IgD-negative memory B cell (primary cell): Measurements from ENCODE around the gene CCL7. TPM values are rescaled to one million over a fixed set of nuclear protein-coding genes. Genes with fewer than 3 reads are reported as not detected.

ENCODE experiments used
- H3K27ac Mint-ChIP-seq, 3 donors: one replicate each; pipeline ENCODE4 v1.8.0; 2020 to 2022; ENCODE audit warnings: mild to moderate bottlenecking in 3 of 3, mixed read lengths in 3 of 3, moderate library complexity in 1 of 3
- H3K27me3 Mint-ChIP-seq: one replicate; pipeline ENCODE4 v1.8.0; 2021; ENCODE audit warnings: mixed read lengths
- H3K36me3 Mint-ChIP-seq: one replicate; pipeline ENCODE4 v1.8.0; 2020; ENCODE audit warnings: mild to moderate bottlenecking, mixed read lengths
- H3K4me1 Mint-ChIP-seq, 3 donors: one replicate each; pipeline ENCODE4 v1.8.0; 2020 to 2022; ENCODE audit warnings: mixed read lengths in 3 of 3, mild to moderate bottlenecking in 1 of 3
- H3K4me3 Mint-ChIP-seq, 4 donors: one replicate each; pipeline ENCODE4 v1.8.0; 2020 to 2022; ENCODE audit warnings: mild to moderate bottlenecking in 4 of 4, mixed read lengths in 4 of 4, moderate library complexity in 3 of 4
- H3K9me3 Mint-ChIP-seq, 3 donors: one replicate each; pipeline ENCODE4 v1.8.0; 2020 to 2021; ENCODE audit warnings: mixed read lengths in 3 of 3, mild to moderate bottlenecking in 1 of 3
- polyA plus RNA-seq: library from polyadenylated mRNA; unstranded; fragments of 300-500 nt; fragmentation: Illumina TruSeq; gene quantifications from one replicate; pipeline ENCODE4 v1.2.3, GENCODE V29; 2021

The CCL7 gene
- polyA plus RNA-seq, 1 donor from 2014 or later: not detected

DNA sequence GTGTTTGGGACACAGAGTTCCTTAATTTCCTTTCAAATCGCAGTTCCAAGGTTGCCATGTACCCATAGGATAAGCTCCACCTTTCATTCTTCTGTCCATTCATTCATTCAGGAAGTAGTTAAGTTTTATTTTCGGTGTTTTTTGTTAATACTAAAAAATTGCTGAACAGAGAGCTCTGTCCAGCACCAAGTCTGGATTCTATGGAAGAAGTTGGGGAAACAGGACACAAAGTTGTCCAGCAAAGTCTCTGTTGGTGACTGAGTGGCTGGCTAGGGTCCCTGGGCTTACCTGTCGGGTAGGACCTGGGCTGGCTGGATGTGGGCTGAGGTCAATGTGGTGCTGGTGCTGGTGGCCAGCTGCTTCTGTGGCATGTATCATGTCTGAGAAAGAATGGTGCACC lies 32.6 kb upstream of the CCL7 start:
- no peak overlapping the region for H3K4me3 Mint-ChIP-seq
- H3K27ac Mint-ChIP-seq: no peak overlapping the region
- H3K27me3 Mint-ChIP-seq: peaks cover 6% of the 10 kb centered on the region
- H3K9me3 Mint-ChIP-seq: no peaks in the 10 kb centered on the region
- H3K4me1 Mint-ChIP-seq: peaks cover 2 to 7% (median 2%) of the 10 kb centered on the region in 3 donors
- H3K36me3 Mint-ChIP-seq: no peaks in the 10 kb centered on the region

DNA sequence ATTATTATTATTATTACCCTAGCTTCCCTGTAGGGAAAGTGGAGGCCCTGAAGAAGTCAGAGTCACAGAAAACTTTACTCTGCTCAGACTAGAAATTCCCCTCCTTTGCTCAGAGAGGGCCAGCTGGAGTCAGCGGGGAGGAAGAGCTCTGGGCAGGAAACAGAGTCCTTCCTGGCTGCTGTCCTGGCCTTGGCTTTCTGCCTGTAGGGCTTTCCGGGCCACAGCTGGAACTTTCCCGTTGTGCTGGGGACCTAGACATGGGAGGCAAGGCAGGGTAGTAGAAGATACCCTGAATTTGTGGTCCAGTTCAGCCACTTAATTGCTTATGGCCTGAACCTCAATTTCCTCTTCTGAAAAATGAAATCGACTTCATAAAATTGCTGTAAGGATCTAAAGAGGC lies 29.0 kb upstream of the CCL7 start:
- Mint-ChIP-seq H3K9me3 (no peaks in the 10 kb centered on the region), H3K27ac (no peak overlapping the region), H3K4me1 (peaks cover 6 to 13% (median 8%) of the 10 kb centered on the region in 3 donors), H3K27me3 (peaks cover 1% of the 10 kb centered on the region), H3K4me3 (no peak overlapping the region), H3K36me3 (no peaks in the 10 kb centered on the region)

DNA sequence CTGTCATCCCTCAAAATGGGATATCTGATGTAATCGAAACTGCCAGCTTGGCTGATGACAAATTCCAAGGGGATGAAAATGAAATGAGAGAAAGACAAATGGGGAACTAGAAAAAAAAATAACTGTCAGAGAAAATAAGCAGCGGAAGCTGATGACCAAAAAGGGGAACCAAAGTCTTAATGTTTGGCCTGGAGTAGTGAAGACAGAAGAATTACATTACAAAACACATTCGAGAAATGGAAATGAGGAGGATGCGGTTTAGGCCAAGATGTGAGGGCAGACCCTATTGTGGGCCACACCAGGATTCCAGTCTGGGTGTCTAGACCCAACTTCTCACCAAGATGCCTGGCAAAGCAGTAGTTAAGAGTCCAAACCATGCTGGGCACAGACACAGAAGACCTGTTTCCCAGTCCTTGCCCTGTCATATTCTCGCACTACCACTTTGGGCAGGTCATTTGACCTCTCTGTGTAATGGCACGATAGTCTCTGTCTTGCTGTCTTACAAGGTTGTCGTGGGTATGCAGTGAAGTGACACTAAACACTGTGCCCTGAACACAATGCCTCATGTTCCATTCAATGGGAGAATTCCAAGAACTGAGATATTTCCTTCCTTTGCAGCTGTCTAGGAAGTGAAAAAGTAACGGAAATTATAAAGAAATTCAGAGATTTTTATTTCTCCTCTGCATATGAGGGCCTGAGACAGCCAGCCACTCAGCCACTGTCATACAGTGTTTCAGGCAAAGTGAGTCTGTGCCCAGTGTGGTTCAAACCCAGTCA lies 27.2 kb upstream of the CCL7 start:
- Mint-ChIP-seq H3K9me3 (no peaks in the 10 kb centered on the region), H3K4me1 (peaks cover 6 to 13% (median 6%) of the 10 kb centered on the region in 3 donors), H3K4me3 (peak overlapping the region in 2 of 4 donors; percentile 0 to 59), H3K27me3 (peaks cover 8% of the 10 kb centered on the region), H3K27ac (no peak overlapping the region), H3K36me3 (no peaks in the 10 kb centered on the region)

DNA sequence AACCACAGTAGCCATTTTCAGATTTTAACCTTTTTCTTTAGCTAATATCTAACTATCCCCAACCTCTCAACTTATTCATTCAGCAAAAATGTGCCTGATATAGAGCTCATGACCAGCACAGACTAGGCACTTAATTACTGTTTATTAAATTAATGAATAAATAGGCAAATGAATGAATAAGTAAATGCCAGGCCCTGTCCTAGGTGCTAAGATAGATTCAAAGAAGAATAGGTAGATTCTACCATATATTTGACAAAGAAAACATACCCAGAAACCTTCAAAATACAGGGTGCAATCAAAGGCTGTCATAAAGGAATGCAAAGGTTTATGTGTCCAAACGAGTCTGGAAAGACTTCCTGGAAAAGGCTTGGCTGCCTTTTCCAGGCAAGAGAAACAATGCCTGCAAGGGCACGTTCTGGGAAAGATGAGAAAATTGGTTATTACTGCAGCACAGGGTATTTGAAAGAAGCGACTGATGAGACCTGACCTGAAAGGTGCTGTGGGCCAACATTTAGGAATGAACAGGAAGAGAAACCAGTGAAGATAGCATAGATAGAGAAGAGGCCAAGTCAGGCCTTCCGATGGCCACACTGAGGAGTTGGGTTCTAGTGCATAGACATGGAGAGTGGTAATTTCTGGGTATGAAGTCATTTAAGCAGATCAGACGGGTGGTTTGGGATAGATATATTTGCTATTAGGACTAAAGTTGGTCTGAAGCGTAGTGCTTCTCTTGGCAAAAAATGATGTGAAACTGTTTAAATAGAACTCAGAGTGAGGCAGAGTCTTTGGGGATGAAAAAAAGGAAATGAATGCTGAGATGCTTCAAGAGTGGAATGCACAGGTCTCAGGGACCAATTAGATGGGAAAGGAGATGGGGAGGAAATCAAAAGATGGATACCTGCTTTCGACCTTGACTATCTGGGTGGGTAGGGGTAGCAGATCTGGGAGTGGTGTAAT lies 26.4 kb upstream of the CCL7 start:
- H3K36me3 Mint-ChIP-seq: no peaks in the 10 kb centered on the region
- H3K4me3 Mint-ChIP-seq: no peak overlapping the region
- H3K27me3 Mint-ChIP-seq: peaks cover 10% of the 10 kb centered on the region
- H3K9me3 Mint-ChIP-seq: no peaks in the 10 kb centered on the region
- H3K27ac Mint-ChIP-seq: no peak overlapping the region
- peaks cover 6 to 13% (median 6%) of the 10 kb centered on the region in 3 donors for H3K4me1 Mint-ChIP-seq

DNA sequence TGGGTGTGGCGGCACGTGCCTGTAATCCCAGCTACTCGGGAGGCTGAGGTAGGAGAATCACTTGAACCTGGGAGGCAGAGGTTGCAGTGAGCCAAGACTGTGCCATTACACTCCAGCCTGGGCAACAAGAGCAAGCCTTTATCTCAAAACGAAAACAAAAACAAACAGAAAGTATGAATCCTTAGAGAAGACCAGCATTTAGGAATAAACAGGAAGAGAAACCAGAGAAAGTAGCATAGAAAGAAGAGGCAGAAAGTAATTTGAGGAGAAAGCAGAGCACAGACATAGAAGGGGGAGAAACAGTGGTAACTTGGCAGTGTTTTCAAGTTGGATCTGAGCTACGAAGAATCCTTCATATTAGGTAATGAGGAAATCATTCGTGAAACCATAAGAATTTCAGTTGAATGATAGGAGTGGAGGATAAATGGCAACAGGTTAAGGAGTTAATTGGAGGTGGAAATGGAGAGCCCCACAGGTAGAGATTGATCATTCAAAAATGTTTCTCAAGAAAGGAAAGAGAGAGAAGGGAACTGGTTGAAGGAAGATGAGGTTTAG lies 24.6 kb upstream of the CCL7 start:
- Mint-ChIP-seq H3K36me3 (no peaks in the 10 kb centered on the region), H3K4me3 (no peak overlapping the region), H3K27ac (no peak overlapping the region), H3K4me1 (peaks cover 6 to 13% (median 6%) of the 10 kb centered on the region in 3 donors), H3K9me3 (no peaks in the 10 kb centered on the region), H3K27me3 (peaks cover 10% of the 10 kb centered on the region)

DNA sequence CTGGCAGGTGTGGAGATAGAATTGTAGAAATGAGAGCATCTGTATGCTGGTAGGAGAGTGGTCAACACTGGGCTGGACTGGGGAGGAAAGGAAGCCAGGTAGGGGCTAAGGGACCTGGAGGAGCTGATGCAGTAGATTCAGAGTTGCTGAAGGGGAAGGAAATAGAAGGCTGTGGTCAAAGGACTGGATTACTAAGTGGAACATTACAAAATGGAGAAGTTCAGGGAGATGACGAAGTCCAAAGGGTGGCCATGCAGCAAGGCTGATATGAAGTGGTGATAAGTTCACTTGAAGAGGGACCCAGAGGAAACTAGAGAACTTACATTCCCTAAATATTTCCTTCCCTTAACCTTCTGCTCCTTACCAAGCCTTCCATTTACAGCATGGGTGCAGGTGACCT lies 23.6 kb upstream of the CCL7 start:
- Mint-ChIP-seq H3K27ac (no peak overlapping the region), H3K4me3 (no peak overlapping the region)

DNA sequence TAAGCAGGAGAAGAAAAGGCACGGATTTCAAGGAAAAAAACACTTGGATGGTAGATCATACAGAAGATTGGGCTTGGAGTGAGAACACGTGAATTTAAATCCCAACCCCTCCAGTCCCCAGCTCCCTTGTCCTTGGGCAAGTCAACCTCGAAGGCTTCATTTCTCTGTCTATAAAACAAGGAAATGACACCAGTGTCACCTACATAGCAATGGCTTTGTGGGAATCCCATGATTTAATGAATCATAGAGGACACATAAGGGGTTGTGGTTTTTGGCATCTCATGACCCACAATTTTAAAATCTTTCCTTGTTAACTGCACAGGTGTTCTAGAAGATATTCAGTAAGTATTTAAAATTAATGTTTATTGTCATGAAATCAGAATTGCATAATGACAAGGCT lies 23.1 kb upstream of the CCL7 start:
- Mint-ChIP-seq H3K4me3 (no peak overlapping the region), H3K36me3 (no peaks in the 10 kb centered on the region), H3K9me3 (no peaks in the 10 kb centered on the region), H3K27me3 (peaks cover 11% of the 10 kb centered on the region), H3K4me1 (peaks cover 6 to 15% (median 6%) of the 10 kb centered on the region in 3 donors), H3K27ac (no peak overlapping the region)

More for the DNA sequence above, 23.6 kb upstream of the CCL7 start:
- Mint-ChIP-seq H3K27me3 (peaks cover 10% of the 10 kb centered on the region), H3K36me3 (no peaks in the 10 kb centered on the region), H3K4me1 (peaks cover 6 to 15% (median 6%) of the 10 kb centered on the region in 3 donors), H3K9me3 (no peaks in the 10 kb centered on the region)

DNA sequence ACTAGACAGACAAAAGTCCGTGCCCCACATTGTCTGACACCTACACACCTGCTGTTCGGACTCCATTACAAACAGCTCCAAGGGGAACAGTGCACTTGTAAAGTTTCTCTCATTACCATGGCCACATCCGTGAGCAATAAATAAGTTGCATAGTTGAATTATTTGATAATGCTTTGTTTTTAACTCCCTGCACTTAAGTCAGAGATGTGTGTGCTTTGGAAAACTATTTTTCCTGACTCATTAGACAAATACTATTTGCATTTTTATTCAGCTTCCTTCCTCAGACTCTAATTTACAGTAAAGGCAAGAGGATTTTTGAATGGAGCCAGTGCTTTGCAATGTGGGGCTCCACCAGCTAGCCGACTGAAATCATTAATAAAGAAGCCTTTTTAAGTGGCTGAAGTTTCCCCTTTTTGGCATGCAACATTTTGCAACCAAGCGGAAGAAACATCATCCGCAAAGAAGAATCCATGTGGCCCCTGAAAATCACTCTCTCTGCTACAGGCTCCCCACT lies 21.5 kb upstream of the CCL7 start:
- no peaks in the 10 kb centered on the region for H3K36me3 Mint-ChIP-seq

DNA sequence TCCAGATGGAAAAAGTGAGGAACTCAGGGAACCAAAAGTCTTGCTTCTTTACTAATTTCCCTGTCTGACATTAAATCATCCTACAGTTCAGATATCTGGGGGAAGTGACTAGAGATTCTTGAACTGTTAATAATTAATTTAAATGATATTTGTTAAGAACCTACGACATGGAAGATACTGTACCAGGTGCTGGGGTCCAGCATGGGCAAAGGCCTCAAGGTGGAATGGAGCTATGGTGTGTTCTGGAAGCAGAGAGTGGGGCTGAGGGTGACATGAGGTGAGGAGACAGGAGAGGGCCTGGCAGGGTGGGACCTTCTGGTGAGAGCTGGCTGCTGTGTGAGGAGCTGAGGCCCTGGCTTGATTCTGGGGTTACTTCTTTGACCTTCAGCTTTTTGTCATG lies 21.0 kb upstream of the CCL7 start:
- H3K27me3 Mint-ChIP-seq: peaks cover 16% of the 10 kb centered on the region
- no peak overlapping the region for H3K27ac Mint-ChIP-seq
- no peaks in the 10 kb centered on the region for H3K9me3 Mint-ChIP-seq
- H3K4me3 Mint-ChIP-seq: no peak overlapping the region
- H3K4me1 Mint-ChIP-seq: peaks cover 0 to 8% (median 2%) of the 10 kb centered on the region in 3 donors
- H3K36me3 Mint-ChIP-seq: no peaks in the 10 kb centered on the region

More for the DNA sequence above, 21.5 kb upstream of the CCL7 start:
- Mint-ChIP-seq H3K4me1 (peaks cover 0 to 8% (median 2%) of the 10 kb centered on the region in 3 donors), H3K9me3 (no peaks in the 10 kb centered on the region), H3K4me3 (no peak overlapping the region), H3K27me3 (peaks cover 16% of the 10 kb centered on the region), H3K27ac (no peak overlapping the region)

DNA sequence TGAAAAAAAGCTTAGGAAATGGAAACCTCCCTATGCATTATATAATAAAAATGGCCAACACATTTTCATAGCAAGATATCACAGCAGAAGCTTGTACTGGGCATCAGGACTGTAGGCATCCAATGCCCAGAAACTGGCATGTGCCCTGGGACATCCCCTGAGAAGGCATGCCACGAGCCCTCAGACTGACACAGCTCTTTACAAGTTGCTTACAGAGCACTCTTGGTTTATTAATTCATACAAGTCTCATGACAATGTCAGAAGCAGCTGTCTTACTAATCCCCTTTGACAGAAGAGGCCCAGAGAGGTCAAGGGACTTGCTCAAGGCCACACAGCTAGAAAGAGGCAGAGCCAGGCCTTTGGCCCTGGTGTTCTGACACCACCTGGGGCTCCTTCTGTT lies 20.5 kb upstream of the CCL7 start:
- Mint-ChIP-seq H3K4me3 (no peak overlapping the region), H3K4me1 (peaks cover 0 to 8% (median 2%) of the 10 kb centered on the region in 3 donors), H3K9me3 (no peaks in the 10 kb centered on the region), H3K27me3 (peaks cover 16% of the 10 kb centered on the region), H3K36me3 (no peaks in the 10 kb centered on the region), H3K27ac (no peak overlapping the region)

DNA sequence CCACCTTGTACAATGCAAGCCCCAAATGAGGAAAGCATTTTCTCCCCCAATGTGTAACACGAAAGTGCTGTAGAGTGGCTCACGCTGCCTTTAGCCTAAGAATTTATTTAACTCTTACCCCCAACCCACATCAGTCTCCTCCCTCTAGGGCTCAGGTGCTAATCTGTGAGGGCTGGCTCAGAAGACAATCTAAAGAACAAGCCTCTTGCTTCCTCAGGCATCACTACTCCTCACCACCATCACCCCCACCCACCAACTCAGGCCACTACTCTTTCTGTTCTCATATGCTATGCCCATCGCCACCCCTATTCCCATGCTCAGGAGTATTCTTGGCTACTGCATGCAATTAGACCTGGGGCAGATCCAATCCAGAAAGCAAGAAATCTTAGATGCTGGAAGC lies 18.8 kb upstream of the CCL7 start:
- Mint-ChIP-seq H3K36me3 (no peaks in the 10 kb centered on the region), H3K4me3 (no peak overlapping the region), H3K27me3 (peaks cover 20% of the 10 kb centered on the region), H3K4me1 (peaks cover 0 to 10% (median 2%) of the 10 kb centered on the region in 3 donors), H3K27ac (peak overlapping the region in 1 of 3 donors; percentile 14), H3K9me3 (no peaks in the 10 kb centered on the region)

DNA sequence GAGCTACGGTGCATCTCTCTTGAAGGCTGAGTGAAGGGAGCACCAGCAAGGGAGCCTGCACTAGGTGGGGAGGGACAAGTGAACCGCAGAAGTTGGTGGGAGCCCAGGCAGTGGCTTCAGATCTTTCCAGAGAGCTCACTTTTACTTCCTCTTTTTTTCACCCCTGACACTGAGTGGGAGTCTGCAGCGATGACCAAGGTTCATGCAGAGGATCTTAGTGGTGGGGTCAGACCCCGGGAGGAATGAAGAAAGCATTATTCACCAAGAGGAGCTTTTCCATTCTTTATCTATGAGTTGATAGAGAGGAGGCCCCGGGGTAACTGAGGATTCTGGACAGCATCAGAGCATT lies 18.0 kb upstream of the CCL7 start:
- Mint-ChIP-seq H3K27me3 (peaks cover 18% of the 10 kb centered on the region), H3K4me1 (peaks cover 0 to 10% (median 2%) of the 10 kb centered on the region in 3 donors), H3K9me3 (no peaks in the 10 kb centered on the region), H3K36me3 (no peaks in the 10 kb centered on the region), H3K27ac (no peak overlapping the region), H3K4me3 (no peak overlapping the region)

DNA sequence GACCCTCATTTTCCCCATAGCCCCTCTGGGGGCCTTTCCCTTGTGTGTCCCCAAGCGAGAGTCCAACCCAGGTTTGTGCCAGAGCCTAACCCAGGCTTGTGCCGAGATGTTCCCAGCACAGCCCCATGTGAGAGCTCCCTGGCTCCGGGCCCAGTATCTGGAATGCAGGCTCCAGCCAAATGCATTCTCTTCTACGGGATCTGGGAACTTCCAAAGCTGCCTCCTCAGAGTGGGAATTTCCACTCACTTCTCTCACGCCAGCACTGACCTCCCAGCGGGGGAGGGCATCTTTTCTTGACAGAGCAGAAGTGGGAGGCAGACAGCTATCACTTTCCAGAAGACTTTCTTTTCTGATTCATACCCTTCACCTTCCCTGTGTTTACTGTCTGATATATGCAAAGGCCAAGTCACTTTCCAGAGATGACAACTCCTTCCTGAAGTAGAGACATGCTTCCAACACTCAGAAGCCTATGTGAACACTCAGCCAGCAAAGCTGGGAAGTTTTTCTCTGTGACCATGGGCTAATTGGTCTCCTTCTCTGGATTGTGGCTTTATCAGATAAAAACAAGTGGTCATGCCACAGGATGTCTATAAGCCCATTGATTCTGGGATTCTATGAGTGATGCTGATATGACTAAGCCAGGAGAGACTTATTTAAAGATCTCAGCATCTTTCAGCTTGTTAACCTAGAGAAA lies 17.4 kb upstream of the CCL7 start:
- Mint-ChIP-seq H3K36me3 (no peaks in the 10 kb centered on the region), H3K4me1 (peaks cover 0 to 10% (median 2%) of the 10 kb centered on the region in 3 donors), H3K9me3 (peaks cover 0 to 1% (median 0%) of the 10 kb centered on the region in 3 donors), H3K4me3 (no peak overlapping the region), H3K27ac (no peak overlapping the region), H3K27me3 (peaks cover 17% of the 10 kb centered on the region)

DNA sequence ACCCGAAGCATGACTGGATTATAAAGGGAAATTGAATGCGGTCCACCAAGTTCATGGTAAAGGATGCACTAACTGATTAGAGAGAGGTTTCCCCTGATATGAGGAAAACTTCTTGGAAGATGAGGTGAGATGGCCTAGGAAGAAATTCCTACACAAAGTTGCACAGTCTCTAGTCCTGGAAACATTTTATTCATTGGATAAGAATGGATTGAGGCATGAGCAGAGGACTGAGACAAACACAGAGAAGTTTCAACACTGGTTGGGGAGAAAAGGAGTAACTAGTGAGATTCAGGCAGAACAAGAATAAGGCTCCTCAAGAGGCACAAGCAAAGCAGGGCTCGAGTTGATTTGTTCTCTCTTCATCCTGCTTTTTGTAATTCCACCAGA lies 16.9 kb upstream of the CCL7 start:
- Mint-ChIP-seq H3K27ac (no peak overlapping the region), H3K4me3 (no peak overlapping the region), H3K27me3 (peaks cover 16% of the 10 kb centered on the region), H3K4me1 (peaks cover 0 to 10% (median 2%) of the 10 kb centered on the region in 3 donors), H3K9me3 (peaks cover 0 to 2% (median 0%) of the 10 kb centered on the region in 3 donors), H3K36me3 (no peaks in the 10 kb centered on the region)
